Brain microvascular endothelial cell (primary cell): Measurements from ENCODE around the gene RBM26.

Experiments used
- DNase-seq: peaks from one replicate; pipeline ENCODE4 v3.0.0-alpha.2; 2020
- H3K27ac ChIP-seq: fragments of 250-450 bp; sonication (Bioruptor Pico); 2 replicates; pipeline ENCODE4 v1.5.1; 2020; ENCODE audit warnings: mild to moderate bottlenecking, moderate library complexity
- H3K27me3 ChIP-seq: fragments of 250-450 bp; sonication (Bioruptor Pico); replicated peaks from 2 replicates; pipeline ENCODE4 v1.5.1; 2020; ENCODE audit warnings: mild to moderate bottlenecking
- H3K36me3 ChIP-seq: fragments of 250-450 bp; sonication (Bioruptor Pico); replicated peaks from 2 replicates; pipeline ENCODE4 v1.5.1; 2020; ENCODE audit warnings: mild to moderate bottlenecking
- H3K4me3 ChIP-seq: 2 replicates; pipeline ENCODE4 v1.5.1; 2011; ENCODE audit warnings: low read depth, mild to moderate bottlenecking, control low read depth, low read length, moderate library complexity
- CTCF ChIP-seq: IDR thresholded peaks from 2 replicates; pipeline ENCODE4 v1.5.1; 2011; ENCODE audit warnings: low read depth, mild to moderate bottlenecking, moderate library complexity, low read length, control low read depth, inconsistent platforms; ENCODE audit errors: missing control alignments
- in situ Hi-C: cut with HindIII; loops from 2 replicates; pipeline ENCODE4 v1.10.0; 2017; ENCODE audit warnings: low sequenced_read_pairs, low pct_ligation_motif_present

RBM26 gene

GRCh38 chr13:79312340-79312855 lies 93.7 kb downstream of the RBM26 start:
- Histone ChIP-seq H3K4me3 (no peak overlapping the region), H3K27ac (no peak overlapping the region), H3K27me3 (no peaks in the 10 kb centered on the region), H3K36me3 (no peaks in the 10 kb centered on the region)
- DNase-seq, result no peak
- in situ Hi-C loops, result no loop called here
- TF ChIP-seq CTCF, result no peak

- no peaks in the 10 kb centered on the region for H3K27me3 ChIP-seq
- in situ Hi-C loops, result no loop called here
- TF ChIP-seq CTCF, result no peak
- no peaks in the 10 kb centered on the region for H3K36me3 ChIP-seq
- no peak overlapping the region for H3K27ac ChIP-seq
- DNase-seq, result no peak
- H3K4me3 ChIP-seq, result no peak overlapping the region
Measured at GRCh38 chr13:79311386-79311785, 94.7 kb downstream of the RBM26 start.

- TF ChIP-seq CTCF, result no peak
- Histone ChIP-seq H3K27ac (no peak overlapping the region), H3K27me3 (no peaks in the 10 kb centered on the region), H3K36me3 (no peaks in the 10 kb centered on the region), H3K4me3 (no peak overlapping the region)
- no peak for DNase-seq
- in situ Hi-C loops, result no loop called here
Measured at GRCh38 chr13:79309690-79310089, 96.4 kb downstream of the RBM26 start.

GRCh38 chr13:79307866-79308298 lies 98.2 kb downstream of the RBM26 start:
- Histone ChIP-seq H3K4me3 (no peak overlapping the region), H3K27me3 (no peaks in the 10 kb centered on the region), H3K27ac (no peak overlapping the region), H3K36me3 (no peaks in the 10 kb centered on the region)
- in situ Hi-C loops, result no loop called here
- peak; percentile 16 for DNase-seq
- no peak for TF ChIP-seq CTCF

- H3K4me3 ChIP-seq, result no peak overlapping the region
- no peak for DNase-seq
- H3K27me3 ChIP-seq, result no peaks in the 10 kb centered on the region
- H3K36me3 ChIP-seq, result no peaks in the 10 kb centered on the region
- in situ Hi-C loops, result no loop called here
- no peak for TF ChIP-seq CTCF
- no peak overlapping the region for H3K27ac ChIP-seq
Measured at GRCh38 chr13:79307433-79307861, 98.6 kb downstream of the RBM26 start.

- in situ Hi-C loops, result no loop called here
- no peak for TF ChIP-seq CTCF
Measured at GRCh38 chr13:79306650-79307049, 99.4 kb downstream of the RBM26 start.

More at GRCh38 chr13:79306650-79307049, 99.4 kb downstream of the RBM26 start:
- Histone ChIP-seq H3K27ac (no peak overlapping the region), H3K36me3 (no peaks in the 10 kb centered on the region), H3K27me3 (no peaks in the 10 kb centered on the region), H3K4me3 (no peak overlapping the region)
- DNase-seq, result no peak
